ENCODE results near the gene VANGL1.

VANGL1 gene

GRCh38 chr1:115705085-115705951 lies 63.5 kb downstream of the VANGL1 start:
- DNase-seq (ENCODE audit: low read depth): no peak

GRCh38 chr1:115705963-115706362 lies 64.2 kb downstream of the VANGL1 start:
- no peak for DNase-seq (ENCODE audit: low read depth)

- no peak for DNase-seq (ENCODE audit: low read depth)
These were observed 65.0 kb downstream of the VANGL1 start for GRCh38 chr1:115706587-115707425.

GRCh38 chr1:115710859-115711624 lies 69.3 kb downstream of the VANGL1 start:
- DNase-seq (ENCODE audit: low read depth): no peak

GRCh38 chr1:115712911-115713609 lies 71.3 kb downstream of the VANGL1 start:
- no peak for DNase-seq (ENCODE audit: low read depth)

GRCh38 chr1:115713906-115714305 lies 72.1 kb downstream of the VANGL1 start:
- DNase-seq (ENCODE audit: low read depth): no peak

- DNase-seq (ENCODE audit: low read depth): no peak
These were observed 72.9 kb downstream of the VANGL1 start for GRCh38 chr1:115714572-115715141.

- DNase-seq (ENCODE audit: low read depth): no peak
These were observed 75.8 kb downstream of the VANGL1 start for GRCh38 chr1:115717541-115717940.

- no peak for DNase-seq (ENCODE audit: low read depth)
These were observed 76.4 kb downstream of the VANGL1 start for GRCh38 chr1:115718011-115718754.

- no peak for DNase-seq (ENCODE audit: low read depth)
These were observed 77.5 kb downstream of the VANGL1 start for GRCh38 chr1:115719285-115719684.

- no peak for DNase-seq (ENCODE audit: low read depth)
These were observed 80.5 kb downstream of the VANGL1 start for GRCh38 chr1:115722221-115722620.

- no peak for DNase-seq (ENCODE audit: low read depth)
These were observed 82.0 kb downstream of the VANGL1 start for GRCh38 chr1:115723756-115724155.

- no peak for DNase-seq (ENCODE audit: low read depth)
These were observed 83.8 kb downstream of the VANGL1 start for GRCh38 chr1:115725600-115725999.

- no peak for DNase-seq (ENCODE audit: low read depth)
These were observed 84.4 kb downstream of the VANGL1 start for GRCh38 chr1:115726161-115726560.

GRCh38 chr1:115726570-115726969 lies 84.8 kb downstream of the VANGL1 start:
- DNase-seq (ENCODE audit: low read depth): no peak

GRCh38 chr1:115727706-115728249 lies 86.0 kb downstream of the VANGL1 start:
- no peak for DNase-seq (ENCODE audit: low read depth)

- no peak for DNase-seq (ENCODE audit: low read depth)
These were observed 86.6 kb downstream of the VANGL1 start for GRCh38 chr1:115728341-115728740.

- no peak for DNase-seq (ENCODE audit: low read depth)
These were observed 88.0 kb downstream of the VANGL1 start for GRCh38 chr1:115729756-115730155.

- DNase-seq (ENCODE audit: low read depth): no peak
These were observed 90.5 kb downstream of the VANGL1 start for GRCh38 chr1:115732316-115732715.

- DNase-seq (ENCODE audit: low read depth): no peak
These were observed 99.0 kb downstream of the VANGL1 start for GRCh38 chr1:115740811-115741210.
